KMS-11 (cell line): ENCODE measurements around the gene MAPKAP1.

Experiments
- H2AFZ ChIP-seq: fragments of 200-600 bp; sonication (generic); 2 replicates; pipeline ENCODE4 v1.6.1; 2016; ENCODE audit warnings: antibody characterized with exemption, mixed run types, low read depth
- H3K27ac ChIP-seq: fragments of 200-600 bp; sonication (generic); 2 replicates; pipeline ENCODE4 v1.6.1; 2016; ENCODE audit warnings: mild to moderate bottlenecking, mixed run types
- H3K27me3 ChIP-seq: fragments of 200-600 bp; sonication (generic); 2 replicates; pipeline ENCODE4 v1.6.1; 2017; ENCODE audit warnings: mild to moderate bottlenecking, low read depth, mixed run types, moderate library complexity; ENCODE audit not compliant: insufficient read depth
- H3K36me3 ChIP-seq: fragments of 200-600 bp; sonication (generic); 2 replicates; pipeline ENCODE4 v1.6.1; 2017; ENCODE audit warnings: mild to moderate bottlenecking, mixed run types; ENCODE audit not compliant: insufficient read depth
- H3K4me1 ChIP-seq: fragments of 200-600 bp; sonication (generic); 2 replicates; pipeline ENCODE4 v1.6.1; 2016; ENCODE audit warnings: mild to moderate bottlenecking, low read depth, mixed run types; ENCODE audit not compliant: poor library complexity, severe bottlenecking
- H3K4me2 ChIP-seq: fragments of 200-600 bp; sonication (generic); 2 replicates; pipeline ENCODE4 v1.7.0; 2016; ENCODE audit warnings: mild to moderate bottlenecking, mixed run types
- H3K4me3 ChIP-seq: fragments of 200-600 bp; sonication (generic); IDR thresholded peaks from 2 replicates; pipeline ENCODE4 v1.6.1; 2017; ENCODE audit warnings: low read depth, low read length, mixed read lengths; ENCODE audit not compliant: insufficient read depth
- H3K79me2 ChIP-seq: fragments of 200-600 bp; sonication (generic); 2 replicates; pipeline ENCODE4 v1.6.1; 2016; ENCODE audit warnings: low read depth, mixed run types; ENCODE audit not compliant: insufficient read depth
- H3K9ac ChIP-seq: fragments of 200-600 bp; sonication (generic); 2 replicates; pipeline ENCODE4 v1.6.1; 2016; ENCODE audit warnings: mild to moderate bottlenecking, mixed run types
- H4K20me1 ChIP-seq: fragments of 200-600 bp; sonication (generic); 2 replicates; pipeline ENCODE4 v1.6.1; 2016; ENCODE audit warnings: mild to moderate bottlenecking, mixed run types; ENCODE audit not compliant: insufficient read depth
- TF ChIP-seq, protein P1 (sequence below): fragments of 200-600 bp; sonication (generic); conservative IDR thresholded peaks from 2 replicates; pipeline ENCODE4 v1.6.1; 2017; ENCODE audit warnings: low read depth, mild to moderate bottlenecking, antibody characterized with exemption, low read length, moderate library complexity, mixed read lengths

Gene MAPKAP1

DNA sequence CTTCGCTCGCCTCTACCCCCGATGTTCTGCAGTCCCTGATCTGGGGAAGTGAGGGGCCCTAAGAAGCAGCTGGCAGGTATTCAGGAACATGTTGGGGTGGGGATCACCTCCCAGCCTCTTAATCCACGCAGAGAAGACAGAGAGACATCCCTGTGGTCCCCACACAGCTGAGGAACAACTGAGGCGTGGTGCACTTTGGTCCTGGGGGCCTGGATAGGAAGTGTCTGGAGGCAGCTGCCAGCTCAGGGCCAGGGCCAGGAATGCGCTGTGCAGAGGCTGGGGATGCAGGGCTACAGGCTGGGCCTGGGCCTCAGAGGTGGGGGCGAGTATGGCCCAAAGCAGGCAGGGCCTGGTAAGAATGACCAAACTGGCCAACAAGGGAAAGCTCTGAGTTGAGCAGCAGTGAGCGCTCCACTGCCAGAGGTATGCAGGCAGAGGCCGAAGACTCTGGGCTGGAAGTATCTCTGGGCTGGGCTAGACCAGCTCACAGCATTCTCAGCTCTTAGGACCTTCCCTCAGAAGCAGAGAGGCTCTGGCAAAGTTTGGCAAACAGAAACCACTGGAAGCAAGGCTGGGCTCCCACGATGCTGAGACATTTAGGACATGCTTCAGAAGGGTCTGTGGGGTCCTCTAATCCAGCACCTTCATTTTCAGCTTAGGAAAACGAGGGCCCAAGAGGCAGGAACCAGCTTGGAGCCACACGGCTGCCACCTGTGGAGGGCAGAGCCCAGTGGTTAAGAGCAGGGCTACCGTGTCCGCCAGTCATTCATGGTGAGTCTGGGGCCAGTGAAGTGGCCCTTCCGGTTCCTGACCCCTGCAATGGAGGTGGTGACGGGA, 271.0 kb downstream of the MAPKAP1 start:
- Histone ChIP-seq H3K4me3 (no peak overlapping the region), H3K4me2 (no peak overlapping the region), H3K27me3 (no peaks in the 10 kb centered on the region), H4K20me1 (no peaks in the 10 kb centered on the region), H3K27ac (no peak overlapping the region), H3K4me1 (no peaks in the 10 kb centered on the region), H3K9ac (no peak overlapping the region), H2AFZ (no peak overlapping the region), H3K79me2 (no peaks in the 10 kb centered on the region), H3K36me3 (no peaks in the 10 kb centered on the region)
- TF ChIP-seq, protein P1, sequence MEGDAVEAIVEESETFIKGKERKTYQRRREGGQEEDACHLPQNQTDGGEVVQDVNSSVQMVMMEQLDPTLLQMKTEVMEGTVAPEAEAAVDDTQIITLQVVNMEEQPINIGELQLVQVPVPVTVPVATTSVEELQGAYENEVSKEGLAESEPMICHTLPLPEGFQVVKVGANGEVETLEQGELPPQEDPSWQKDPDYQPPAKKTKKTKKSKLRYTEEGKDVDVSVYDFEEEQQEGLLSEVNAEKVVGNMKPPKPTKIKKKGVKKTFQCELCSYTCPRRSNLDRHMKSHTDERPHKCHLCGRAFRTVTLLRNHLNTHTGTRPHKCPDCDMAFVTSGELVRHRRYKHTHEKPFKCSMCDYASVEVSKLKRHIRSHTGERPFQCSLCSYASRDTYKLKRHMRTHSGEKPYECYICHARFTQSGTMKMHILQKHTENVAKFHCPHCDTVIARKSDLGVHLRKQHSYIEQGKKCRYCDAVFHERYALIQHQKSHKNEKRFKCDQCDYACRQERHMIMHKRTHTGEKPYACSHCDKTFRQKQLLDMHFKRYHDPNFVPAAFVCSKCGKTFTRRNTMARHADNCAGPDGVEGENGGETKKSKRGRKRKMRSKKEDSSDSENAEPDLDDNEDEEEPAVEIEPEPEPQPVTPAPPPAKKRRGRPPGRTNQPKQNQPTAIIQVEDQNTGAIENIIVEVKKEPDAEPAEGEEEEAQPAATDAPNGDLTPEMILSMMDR, result no peak

DNA sequence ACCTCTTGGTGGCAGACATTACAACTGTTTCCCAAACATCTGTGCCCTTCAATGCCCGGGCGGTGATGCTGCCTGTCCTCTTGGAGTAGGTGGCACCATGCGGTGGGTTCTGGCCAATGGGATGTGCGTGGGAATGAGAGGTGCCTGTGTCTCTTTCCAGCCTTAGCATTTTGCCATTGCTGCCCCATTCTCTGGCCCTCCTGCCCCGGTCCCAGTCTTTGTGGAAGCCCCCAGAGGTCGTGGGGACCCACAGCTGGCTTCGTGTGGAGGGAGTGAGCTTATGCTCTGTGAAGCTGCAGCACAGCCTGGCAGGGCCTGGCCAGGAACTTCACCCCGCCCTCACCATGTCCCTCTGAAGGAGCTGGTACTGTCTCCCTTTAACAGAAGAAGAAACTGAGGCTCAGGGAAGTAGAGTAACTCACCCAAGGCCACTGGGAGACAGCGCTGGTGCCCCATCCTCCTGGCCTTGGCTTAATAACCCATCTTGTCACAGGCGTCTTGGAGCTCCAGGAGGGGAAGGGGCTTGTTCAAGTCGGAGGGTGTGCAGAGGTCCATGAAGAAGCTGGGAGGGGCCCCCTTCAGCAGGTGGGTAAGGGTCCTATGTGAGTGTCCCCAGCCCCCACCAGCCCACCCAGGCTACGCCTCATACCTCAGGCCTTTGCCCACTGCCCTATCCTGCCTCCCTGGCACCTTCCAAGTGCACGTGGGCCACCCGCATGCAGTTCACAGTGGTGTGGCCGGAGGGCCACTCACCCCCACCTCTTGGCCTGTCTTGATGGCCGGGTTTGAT, 271.8 kb downstream of the MAPKAP1 start:
- no peaks in the 10 kb centered on the region for H3K27me3 ChIP-seq
- H3K4me2 ChIP-seq, result no peak overlapping the region
- H3K36me3 ChIP-seq, result no peaks in the 10 kb centered on the region
- no peak overlapping the region for H3K9ac ChIP-seq
- TF ChIP-seq, protein P1, result no peak
- no peak overlapping the region for H2AFZ ChIP-seq
- H4K20me1 ChIP-seq, result no peaks in the 10 kb centered on the region
- no peak overlapping the region for H3K4me3 ChIP-seq
- no peaks in the 10 kb centered on the region for H3K79me2 ChIP-seq
- no peaks in the 10 kb centered on the region for H3K4me1 ChIP-seq
- H3K27ac ChIP-seq, result no peak overlapping the region

GRCh38 chr9:125433461-125434011, 273.5 kb downstream of the MAPKAP1 start:
- no peak overlapping the region for H2AFZ ChIP-seq
- H3K4me2 ChIP-seq, result no peak overlapping the region
- H3K9ac ChIP-seq, result no peak overlapping the region
- no peaks in the 10 kb centered on the region for H3K36me3 ChIP-seq
- H3K27me3 ChIP-seq, result no peaks in the 10 kb centered on the region
- no peaks in the 10 kb centered on the region for H3K4me1 ChIP-seq
- H3K27ac ChIP-seq, result no peak overlapping the region
- no peaks in the 10 kb centered on the region for H3K79me2 ChIP-seq
- H3K4me3 ChIP-seq, result no peak overlapping the region
- TF ChIP-seq, protein P1, result no peak
- H4K20me1 ChIP-seq, result no peaks in the 10 kb centered on the region

GRCh38 chr9:125432715-125433385, 274.2 kb downstream of the MAPKAP1 start:
- no peak overlapping the region for H2AFZ ChIP-seq
- no peaks in the 10 kb centered on the region for H3K27me3 ChIP-seq
- no peaks in the 10 kb centered on the region for H3K36me3 ChIP-seq
- TF ChIP-seq, protein P1, result no peak
- no peak overlapping the region for H3K27ac ChIP-seq
- peaks cover 6% of the 10 kb centered on the region for H3K4me1 ChIP-seq
- no peak overlapping the region for H3K4me3 ChIP-seq
- H3K4me2 ChIP-seq, result no peak overlapping the region
- no peaks in the 10 kb centered on the region for H4K20me1 ChIP-seq
- H3K9ac ChIP-seq, result no peak overlapping the region
- no peaks in the 10 kb centered on the region for H3K79me2 ChIP-seq
